Smooth muscle cell (in vitro differentiated cells): ENCODE data around the gene C16orf90. TPM values are rescaled to one million over a fixed set of nuclear protein-coding genes. Genes with fewer than 3 reads are reported as not detected.

Experiments
- DNase-seq: peaks from one replicate; lab custom pipeline; 2025; ENCODE audit not compliant: unreplicated experiment; lab: John Stamatoyannopoulos, UW
- H2AFZ ChIP-seq: fragments of 200-600 bp; sonication (generic); 2 replicates; pipeline ENCODE4 v1.6.0; 2016; ENCODE audit warnings: antibody characterized with exemption, low read depth, mild to moderate bottlenecking
- H3F3A ChIP-seq: fragments of 200-600 bp; sonication (generic); 2 replicates; pipeline ENCODE4 v1.6.0; 2017; ENCODE audit warnings: antibody characterized with exemption, low read depth
- H3K27ac ChIP-seq: fragments of 200-600 bp; sonication (generic); 2 replicates; pipeline ENCODE4 v1.5.1; 2016; ENCODE audit warnings: low read depth, mild to moderate bottlenecking
- H3K27me3 ChIP-seq: fragments of 200-600 bp; sonication (generic); 2 replicates; pipeline ENCODE4 v1.6.1; 2016; ENCODE audit warnings: low read depth, mild to moderate bottlenecking
- H3K36me3 ChIP-seq: fragments of 200-600 bp; sonication (generic); 2 replicates; pipeline ENCODE4 v1.5.1; 2016; ENCODE audit warnings: low read depth
- H3K4me1 ChIP-seq: fragments of 200-600 bp; sonication (generic); 2 replicates; pipeline ENCODE4 v1.5.1; 2016; ENCODE audit warnings: low read depth
- H3K4me2 ChIP-seq: fragments of 200-600 bp; sonication (generic); 2 replicates; pipeline ENCODE4 v1.6.0; 2016; ENCODE audit warnings: mild to moderate bottlenecking
- H3K4me3 ChIP-seq: fragments of 200-600 bp; sonication (generic); 2 replicates; pipeline ENCODE4 v1.5.1; 2016; ENCODE audit warnings: mild to moderate bottlenecking
- H3K79me2 ChIP-seq: fragments of 200-600 bp; sonication (generic); 2 replicates; pipeline ENCODE4 v1.6.0; 2016; ENCODE audit warnings: low read depth, mild to moderate bottlenecking
- H3K9ac ChIP-seq: fragments of 200-600 bp; sonication (generic); 2 replicates; pipeline ENCODE4 v1.6.0; 2016; ENCODE audit warnings: low read depth
- H3K9me3 ChIP-seq: fragments of 200-600 bp; sonication (generic); replicated peaks from 2 replicates; pipeline ENCODE4 v1.5.1; 2016; ENCODE audit warnings: low read depth
- H4K20me1 ChIP-seq: fragments of 200-600 bp; sonication (generic); 2 replicates; pipeline ENCODE4 v1.6.0; 2016; ENCODE audit warnings: low read depth
- CTCF ChIP-seq: fragments of 200-600 bp; sonication (generic); IDR thresholded peaks from 2 replicates; pipeline ENCODE4 v1.5.1; 2017; ENCODE audit warnings: borderline replicate concordance, mild to moderate bottlenecking, antibody characterized with exemption; ENCODE audit not compliant: insufficient read depth, poor library complexity, severe bottlenecking
- WGBS: methylation state at CpG from one replicate; pipeline ENCODE4 v1.1.7; 2016; ENCODE audit warnings: low lambda C conversion rate; 5-methylcytosine and 5-hydroxymethylcytosine counted together
- polyA plus RNA-seq: library from polyadenylated mRNA; unstranded; fragments of >200 nt; fragmentation: Nextera tagmentation; extraction: Ambion mirVana; gene quantifications from 2 replicates; pipeline ENCODE4 v1.2.1, GENCODE V29; 2016
- total RNA-seq: library from RNA; depleted of rRNA; stranded (reverse); fragments of >200 nt; gene quantifications from 2 replicates; pipeline ENCODE4 v1.2.3, GENCODE V29; 2014

Gene C16orf90
- total and polyA plus RNA-seq, 2 experiments from 2014 or later: not detected

GRCh38 chr16:3494386-3494973, 809 bp downstream of the C16orf90 start:
- no peaks in the 10 kb centered on the region for H3F3A ChIP-seq
- TF ChIP-seq CTCF: no peak
- no peaks in the 10 kb centered on the region for H3K4me1 ChIP-seq
- H3K27ac ChIP-seq: no peak overlapping the region
- H3K4me3 ChIP-seq: no peak overlapping the region
- H3K9ac ChIP-seq: no peak overlapping the region
- H4K20me1 ChIP-seq: no peaks in the 10 kb centered on the region
- H3K36me3 ChIP-seq: no peaks in the 10 kb centered on the region
- 98% methylated on average over 14 of the region's 16 CpGs for WGBS
- no peak for DNase-seq
- H3K27me3 ChIP-seq: no peaks in the 10 kb centered on the region
- no peaks in the 10 kb centered on the region for H3K79me2 ChIP-seq
- no peaks in the 10 kb centered on the region for H3K9me3 ChIP-seq
- H2AFZ ChIP-seq: no peak overlapping the region
- no peak overlapping the region for H3K4me2 ChIP-seq

- no peaks in the 10 kb centered on the region for H3K79me2 ChIP-seq
- no peaks in the 10 kb centered on the region for H3K27me3 ChIP-seq
- DNase-seq: no peak
- H2AFZ ChIP-seq: no peak overlapping the region
- 98% methylated on average over 10 of the region's 10 CpGs for WGBS
- H3K4me3 ChIP-seq: no peak overlapping the region
- H3F3A ChIP-seq: no peaks in the 10 kb centered on the region
- peaks cover 8% of the 10 kb centered on the region for H4K20me1 ChIP-seq
- H3K9me3 ChIP-seq: no peaks in the 10 kb centered on the region
- no peak overlapping the region for H3K27ac ChIP-seq
- H3K4me1 ChIP-seq: no peaks in the 10 kb centered on the region
- H3K9ac ChIP-seq: no peak overlapping the region
- no peaks in the 10 kb centered on the region for H3K36me3 ChIP-seq
- H3K4me2 ChIP-seq: no peak overlapping the region
- no peak for TF ChIP-seq CTCF
These were observed 2.9 kb downstream of the C16orf90 start for GRCh38 chr16:3492356-3492755.

- WGBS: 85% methylated on average over 17 of the region's 17 CpGs
- TF ChIP-seq CTCF: no peak
- no peaks in the 10 kb centered on the region for H3K79me2 ChIP-seq
- no peaks in the 10 kb centered on the region for H3K36me3 ChIP-seq
- H3K4me1 ChIP-seq: no peaks in the 10 kb centered on the region
- H3F3A ChIP-seq: no peaks in the 10 kb centered on the region
- H2AFZ ChIP-seq: no peak overlapping the region
- H3K9me3 ChIP-seq: no peaks in the 10 kb centered on the region
- no peak for DNase-seq
- peaks cover 10% of the 10 kb centered on the region for H4K20me1 ChIP-seq
- H3K9ac ChIP-seq: no peak overlapping the region
- no peak overlapping the region for H3K4me3 ChIP-seq
- H3K27ac ChIP-seq: no peak overlapping the region
- H3K4me2 ChIP-seq: no peak overlapping the region
- H3K27me3 ChIP-seq: no peaks in the 10 kb centered on the region
These were observed 4.2 kb downstream of the C16orf90 start for GRCh38 chr16:3490911-3491629.
